ENCODE data around the gene MRPL42.

DNA sequence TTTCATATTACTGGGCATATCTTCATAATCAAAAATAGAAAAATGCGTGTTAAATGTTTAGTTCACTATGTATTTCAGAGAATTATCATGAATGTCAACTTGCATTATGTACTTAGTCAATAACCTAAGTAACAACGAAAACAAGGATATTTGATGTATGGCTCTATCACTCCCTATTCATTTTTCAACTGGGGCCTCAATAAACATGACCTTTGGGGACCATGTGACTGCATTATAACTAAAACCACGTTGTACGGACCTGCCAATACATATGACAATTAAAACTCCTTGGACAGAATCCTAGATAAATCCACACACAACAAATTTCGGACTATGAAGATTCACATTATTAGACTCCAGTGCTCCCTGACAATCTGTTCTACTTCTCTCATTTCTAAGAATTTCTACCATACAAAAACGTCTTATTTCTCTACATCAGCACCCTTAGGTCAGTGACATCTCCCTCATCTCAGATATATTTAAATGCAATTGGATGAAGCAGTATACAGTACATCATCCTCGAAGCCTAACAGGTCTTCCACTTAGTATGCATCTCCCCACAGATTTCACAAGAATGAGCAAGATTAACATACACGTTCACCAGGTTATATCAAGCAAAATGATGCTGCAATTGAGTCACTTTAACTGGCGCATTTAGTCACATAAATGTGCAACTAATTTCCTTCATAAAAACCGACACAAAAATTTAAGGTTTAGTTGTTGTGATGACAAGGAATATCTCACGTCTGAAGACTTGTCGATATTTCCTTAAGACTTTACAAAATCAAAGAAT, 27.1 kb upstream of the MRPL42 start:
- TF ChIP-seq EZH2 (IDR thresholded peaks at IDR 0.05; ENCODE audit: low read length, unreplicated experiment) (no peak), CTCF (conservative IDR thresholded peaks at IDR 0.05; ENCODE audit: low read depth, low read length) (no peak), EZH2phosphoT487 (IDR thresholded peaks at IDR 0.05; ENCODE audit: borderline replicate concordance, low read length) (no peak)

All from PC-3 (cell line).